GM10847 (cell line): ENCODE measurements around the gene PSMC6.

ENCODE experiments used
- POLR2A ChIP-seq: IDR thresholded peaks from 2 replicates; pipeline ENCODE4 v1.6.1; 2011; ENCODE audit not compliant: insufficient read length; ENCODE audit errors: extremely low read depth

The PSMC6 gene

DNA sequence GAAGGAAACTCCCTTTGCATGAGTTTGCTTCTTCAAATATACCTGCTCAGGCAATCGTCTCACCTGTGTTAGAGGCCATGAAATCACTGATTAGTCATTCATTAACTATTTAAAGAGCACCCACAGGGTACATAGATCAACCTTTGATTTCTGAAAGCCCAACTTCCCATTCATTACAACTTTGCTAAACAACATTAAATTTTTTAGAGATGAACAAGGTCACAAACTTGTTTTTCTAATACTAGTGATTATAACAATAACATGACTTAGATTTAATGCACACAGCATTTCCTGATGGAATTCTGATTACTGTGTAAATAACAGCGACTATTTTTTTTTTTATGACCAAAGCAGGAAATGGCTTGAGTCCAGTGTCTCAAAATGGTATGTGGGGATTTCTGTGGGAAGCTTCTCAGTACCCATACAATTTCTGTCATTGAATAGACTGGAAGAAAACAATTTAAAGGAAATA lies 6.3 kb upstream of the PSMC6 start:
- TF ChIP-seq POLR2A = no peak

DNA sequence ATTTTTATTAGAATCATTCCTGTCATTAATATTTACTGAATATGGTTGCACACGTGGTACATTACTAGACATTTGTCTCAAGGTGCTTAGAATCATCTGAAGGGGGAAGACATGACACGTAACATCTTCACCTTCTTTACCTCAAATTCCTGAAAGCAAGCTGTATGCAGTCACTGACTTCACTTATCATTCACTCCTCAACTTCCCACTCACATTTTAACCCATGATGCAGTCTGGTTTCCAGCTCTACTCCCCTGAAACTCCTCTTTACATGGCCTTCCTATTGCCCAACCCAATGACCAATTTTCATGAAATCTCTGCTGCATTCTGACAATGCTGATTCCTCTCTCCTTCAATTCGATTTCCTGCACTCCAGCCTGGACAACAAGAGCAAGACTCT lies 5.8 kb upstream of the PSMC6 start:
- TF ChIP-seq POLR2A = no peak

DNA sequence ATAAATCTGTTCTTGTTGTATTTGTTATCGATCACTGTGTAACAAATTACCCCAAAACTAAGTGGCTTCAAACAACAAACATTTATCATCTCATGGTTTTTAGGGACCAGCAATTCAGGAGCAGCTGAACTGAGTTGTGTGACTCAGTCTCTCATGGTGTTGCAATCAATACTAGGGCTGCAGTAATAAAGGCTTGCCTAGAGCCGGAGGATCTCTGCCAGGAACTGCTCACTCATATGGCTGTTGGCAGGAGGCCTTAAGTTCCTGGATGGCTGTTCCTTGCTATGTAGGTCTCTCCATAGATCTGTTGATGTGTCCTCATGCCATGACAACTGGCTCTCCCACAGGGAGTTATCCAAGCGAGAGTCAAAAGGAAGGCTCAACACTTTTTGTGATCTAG lies 3.8 kb upstream of the PSMC6 start:
- TF ChIP-seq POLR2A = no peak

DNA sequence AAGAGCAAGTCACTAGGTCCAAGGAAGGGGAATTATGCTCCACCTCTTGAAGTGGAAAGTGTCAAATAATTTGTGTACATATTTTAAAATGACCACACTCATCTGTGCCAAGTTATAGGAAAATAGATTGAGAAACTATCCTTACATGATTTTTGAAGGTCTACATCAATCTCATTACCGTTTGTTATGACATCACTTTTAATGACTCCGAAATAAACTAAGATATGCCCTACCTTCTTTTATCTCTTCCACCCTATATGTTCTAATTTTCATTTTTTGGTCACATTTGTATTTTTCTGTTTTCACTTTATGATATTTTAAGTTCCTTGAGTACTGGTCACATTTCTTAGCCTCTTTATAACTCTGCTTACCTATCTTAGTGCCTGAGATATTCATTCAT lies 3.3 kb upstream of the PSMC6 start:
- TF ChIP-seq POLR2A = no peak

DNA sequence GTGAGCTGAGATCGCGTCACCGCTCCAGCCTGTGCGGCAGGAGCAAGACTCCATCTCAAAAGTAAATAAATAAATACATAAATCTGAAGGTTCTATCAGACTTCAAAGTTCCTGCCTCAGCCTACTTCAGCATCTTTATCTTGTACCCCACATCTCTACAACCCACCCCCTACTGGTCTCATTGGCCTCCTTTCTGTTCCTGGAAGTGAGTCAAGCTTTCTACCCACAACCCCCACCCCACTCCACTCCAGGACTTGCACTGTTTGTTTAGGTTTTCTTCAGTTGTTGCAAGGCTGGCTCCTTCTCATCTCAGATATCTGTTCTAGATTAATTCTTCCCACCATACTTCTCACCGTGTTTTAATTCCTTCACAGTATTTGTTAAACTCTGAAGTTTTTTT lies 714 bp upstream of the PSMC6 start:
- TF ChIP-seq POLR2A = no peak

DNA sequence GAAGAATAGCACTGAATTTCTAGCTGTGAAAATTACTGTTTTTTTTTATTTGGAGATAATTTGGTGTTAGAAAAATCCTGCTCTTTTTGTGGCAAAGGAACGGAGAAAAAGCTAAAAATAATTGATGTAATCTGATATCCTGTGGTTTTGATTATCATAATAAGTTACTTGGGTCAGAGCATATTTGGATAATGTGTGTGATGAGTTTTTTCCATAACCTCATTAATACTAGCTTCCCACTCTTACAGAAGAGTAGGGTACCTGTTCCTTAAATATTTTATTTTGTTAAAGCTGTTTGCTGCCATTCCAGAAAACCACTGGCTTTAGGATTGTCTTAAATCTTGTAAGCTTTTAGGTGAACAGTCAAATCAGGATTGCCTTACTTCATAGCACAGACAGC lies 4.7 kb downstream of the PSMC6 start:
- TF ChIP-seq POLR2A = no peak

DNA sequence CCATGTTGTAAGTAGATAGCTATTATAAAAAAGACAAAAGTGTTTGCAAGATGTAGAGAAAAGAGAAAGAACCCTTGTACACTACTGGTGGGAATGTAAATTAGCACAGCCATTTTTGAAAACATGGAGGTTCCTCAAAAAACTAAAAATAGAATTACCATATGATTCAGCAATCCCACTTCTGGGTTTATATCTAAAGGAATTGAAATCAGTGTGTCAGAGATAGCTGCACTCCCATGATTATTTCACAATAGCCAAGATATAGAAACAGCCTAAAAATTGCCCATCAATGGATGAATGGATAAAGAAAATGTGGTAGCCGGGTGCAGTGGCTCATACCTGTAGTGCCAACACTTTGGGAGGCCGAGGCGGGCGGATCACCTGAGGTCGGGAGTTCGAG lies 9.2 kb downstream of the PSMC6 start:
- no peak for TF ChIP-seq POLR2A

DNA sequence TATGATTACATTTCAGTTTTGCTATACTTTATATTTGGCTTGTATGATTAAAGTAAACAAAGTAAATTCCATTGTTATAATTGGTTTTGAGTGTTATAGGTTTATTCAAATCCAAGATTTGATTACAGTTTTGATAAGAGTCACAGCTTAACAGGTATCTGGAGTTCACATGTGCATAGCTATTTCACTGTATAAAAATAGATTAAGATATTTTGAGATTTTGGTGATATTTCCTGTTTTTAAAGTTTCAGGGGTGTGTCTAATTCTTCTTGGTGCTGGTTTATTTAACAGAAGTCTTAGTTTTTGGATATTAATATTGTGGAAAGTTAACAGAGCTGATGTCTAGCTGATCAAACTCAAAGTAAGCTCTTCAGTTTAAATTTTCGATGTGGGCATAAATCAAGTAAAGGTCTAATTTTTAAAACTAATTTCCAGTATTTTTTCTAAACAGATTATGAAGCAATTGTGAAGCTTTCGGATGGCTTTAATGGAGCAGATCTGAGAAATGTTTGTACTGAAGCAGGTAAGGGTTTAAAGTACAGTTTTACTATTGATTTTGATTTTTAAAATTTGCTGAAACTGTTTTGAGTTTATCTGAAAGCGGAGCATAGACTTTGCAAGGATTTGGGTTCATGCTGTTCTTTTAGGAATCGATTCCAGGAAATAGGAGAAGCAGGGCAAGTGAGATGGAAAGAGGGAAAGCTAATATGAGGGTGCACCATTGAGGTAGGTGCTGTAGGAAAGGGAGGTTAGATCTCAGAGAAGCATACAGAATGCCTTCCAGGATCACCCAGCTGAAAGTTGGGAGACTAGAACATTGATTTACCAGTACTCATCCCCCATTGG lies 16.7 kb downstream of the PSMC6 start:
- no peak for TF ChIP-seq POLR2A

DNA sequence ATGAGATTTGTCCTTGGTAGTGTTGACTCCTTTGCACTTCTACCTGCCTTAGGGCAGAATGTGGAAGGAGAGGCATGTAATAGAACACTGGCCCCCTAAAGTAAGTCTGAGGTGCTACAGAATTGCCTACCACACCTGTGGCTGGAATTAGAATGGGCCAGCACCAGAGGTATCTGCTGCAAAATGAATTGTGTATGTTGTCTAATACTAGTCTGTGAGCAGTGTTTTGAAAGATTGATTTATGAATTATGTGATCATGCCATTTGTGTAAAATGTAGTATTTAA lies 17.3 kb downstream of the PSMC6 start:
- no peak for TF ChIP-seq POLR2A

DNA sequence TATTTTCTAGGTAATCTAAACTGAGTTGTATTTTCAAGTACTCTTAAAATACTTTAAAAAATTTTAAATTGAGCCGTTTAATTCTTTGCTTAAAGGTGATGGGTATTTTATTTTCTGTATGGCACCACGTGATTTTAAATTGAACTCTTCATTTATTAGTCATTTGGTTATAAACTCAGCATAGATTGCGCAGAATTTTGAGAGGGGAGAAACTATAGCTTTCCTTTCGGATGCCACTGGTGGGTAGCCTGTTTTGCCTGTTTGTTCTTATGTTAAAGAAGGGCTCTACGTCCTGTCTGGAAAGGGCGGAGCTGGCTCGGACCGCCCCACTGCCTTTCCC lies 22.6 kb downstream of the PSMC6 start:
- TF ChIP-seq POLR2A = no peak

DNA sequence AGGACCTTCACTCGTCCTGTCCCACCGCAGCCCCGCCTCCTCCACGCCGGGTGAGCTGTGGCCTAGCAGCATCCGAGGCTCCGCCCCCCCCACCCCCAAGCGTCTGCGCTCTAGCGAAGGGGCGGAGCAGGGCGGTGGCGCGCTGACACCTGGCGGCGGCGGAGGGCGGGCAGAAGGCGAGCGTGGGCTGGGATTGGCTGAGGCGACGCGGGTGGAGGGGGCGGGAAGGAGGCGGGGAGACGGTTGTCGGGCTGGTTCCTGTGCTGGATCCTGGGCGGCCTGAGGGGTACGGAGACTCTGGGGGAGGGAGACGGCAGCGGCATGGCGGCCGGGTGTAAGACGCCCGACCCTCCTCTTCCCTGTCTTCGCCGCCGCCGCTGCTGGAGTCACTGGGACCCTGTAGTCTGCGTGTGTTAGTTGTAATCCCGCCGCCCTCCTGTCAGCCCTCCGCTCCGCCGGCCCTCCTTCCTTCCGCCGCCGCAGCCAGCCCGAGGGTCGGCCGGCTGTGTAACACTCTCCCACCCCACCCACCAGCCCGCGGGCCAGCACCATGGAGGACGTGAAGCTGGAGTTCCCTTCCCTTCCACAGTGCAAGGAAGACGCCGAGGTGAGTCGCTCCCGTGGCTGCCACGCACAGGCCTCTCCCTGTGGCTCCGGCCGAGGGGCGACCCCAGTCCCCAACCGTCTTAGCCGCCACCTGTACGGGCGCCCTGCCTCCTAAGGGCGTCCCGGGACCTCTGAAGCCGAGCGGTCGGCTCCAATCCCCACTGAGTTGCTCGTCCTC lies 23.1 kb downstream of the PSMC6 start, which contains the start of gene STYX:
Gene STYX, plus strand, starts transcription at position 242 of the 784 bp plus-strand sequence. Its CDS starts 309 bp downstream, at position 551.
- peak; percentile 79 for TF ChIP-seq POLR2A

DNA sequence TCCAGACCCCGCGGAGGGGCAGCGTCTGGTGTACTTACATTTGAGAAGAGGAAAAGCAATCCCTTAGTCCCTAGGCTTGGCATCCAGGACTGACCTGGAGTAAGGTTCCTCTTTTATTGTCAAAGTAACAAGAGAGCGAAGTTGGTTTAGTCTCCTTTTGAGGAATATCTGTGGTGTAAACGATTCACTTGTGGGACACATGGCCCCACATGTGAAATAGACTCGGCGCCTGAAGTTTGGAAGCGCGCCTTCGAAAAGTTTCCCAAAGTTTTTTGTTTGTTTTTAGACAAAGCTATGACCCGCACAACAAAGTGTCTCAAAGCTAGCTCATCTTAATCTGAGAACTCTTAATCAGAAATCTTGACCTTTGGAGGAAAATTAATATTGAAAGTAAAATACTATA lies 23.7 kb downstream of the PSMC6 start:
- no peak for TF ChIP-seq POLR2A

DNA sequence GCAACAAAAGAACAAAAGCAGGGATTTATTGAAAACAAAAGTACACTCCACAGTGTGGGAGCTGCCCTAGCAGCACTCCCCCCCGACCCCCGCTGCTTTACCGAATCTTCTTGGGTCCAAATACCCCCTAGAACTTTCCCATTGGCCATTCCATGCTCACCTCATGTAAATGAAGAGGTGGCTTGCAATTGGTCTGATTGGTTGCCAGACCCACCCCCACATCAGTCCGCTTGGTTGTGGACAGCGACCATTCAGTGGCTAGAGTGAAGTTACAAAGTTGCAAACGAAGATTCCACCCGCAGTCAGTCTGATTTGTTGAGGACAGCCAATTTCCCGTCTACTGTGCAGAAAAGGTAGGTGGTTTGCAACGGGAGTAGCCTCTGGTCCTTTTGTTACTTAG lies 26.8 kb downstream of the PSMC6 start:
- TF ChIP-seq POLR2A = no peak

DNA sequence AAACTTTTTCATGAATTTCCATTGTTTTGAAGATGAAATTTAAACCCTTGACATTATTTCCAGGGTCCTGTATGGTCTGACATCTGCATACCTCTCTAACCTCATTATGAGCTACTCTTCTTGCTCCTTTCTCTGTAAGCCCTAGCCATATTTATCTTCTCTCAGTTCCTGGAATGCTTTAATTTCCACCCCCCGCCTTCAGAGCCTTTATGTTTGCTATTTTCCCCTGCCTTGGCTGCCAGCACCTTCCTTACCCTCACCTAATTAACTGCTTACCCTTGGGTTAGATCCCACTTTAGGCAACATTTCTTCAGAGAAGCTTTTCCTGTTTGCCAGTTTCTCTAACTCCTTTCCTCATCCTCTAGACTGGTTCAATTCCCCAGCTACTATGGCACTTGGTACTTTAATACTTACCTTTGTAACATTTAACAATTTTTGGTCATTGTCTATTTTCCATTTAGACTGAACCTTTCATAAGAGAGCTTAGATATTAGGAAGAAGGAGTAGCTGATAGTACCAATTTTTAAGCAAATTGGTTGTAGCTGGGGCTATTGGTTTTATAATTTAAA lies 29.0 kb downstream of the PSMC6 start:
- no peak for TF ChIP-seq POLR2A

DNA sequence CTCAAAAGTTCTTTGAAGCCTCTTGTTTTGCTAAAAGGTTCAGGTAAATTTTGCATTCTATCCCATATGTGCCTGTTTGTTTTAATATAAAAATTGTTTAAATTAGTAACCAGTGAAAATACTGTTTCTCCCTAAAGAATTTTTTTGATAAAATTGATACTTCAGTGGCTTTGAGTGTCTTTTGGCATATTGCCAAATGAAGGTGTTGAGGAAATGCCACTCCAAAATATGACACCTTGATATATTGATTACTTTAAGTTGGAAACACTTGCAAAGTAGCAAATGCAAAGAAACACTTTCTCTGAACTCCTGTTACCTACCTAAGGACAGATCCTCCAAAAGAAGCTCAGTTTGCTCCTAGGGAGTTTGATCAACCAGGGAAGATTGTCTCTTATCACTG lies 31.4 kb downstream of the PSMC6 start:
- no peak for TF ChIP-seq POLR2A

DNA sequence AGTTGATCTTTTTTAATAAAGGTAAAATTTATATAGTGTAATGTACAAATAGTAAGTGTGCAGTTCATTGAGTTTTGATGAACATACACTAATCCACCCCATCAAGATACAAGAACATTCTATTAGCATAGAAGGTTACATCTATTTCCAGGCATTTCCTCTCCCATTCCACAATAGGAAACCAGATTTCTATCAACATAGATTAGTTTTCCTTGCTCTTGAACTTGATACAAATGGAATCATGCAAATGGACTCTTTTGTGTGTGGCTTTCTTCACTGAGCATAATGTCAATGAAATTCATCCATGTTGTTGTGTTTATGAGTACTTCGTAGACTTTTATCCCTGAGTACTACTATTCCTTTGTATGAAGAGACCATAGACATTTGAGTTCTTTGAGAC lies 33.8 kb downstream of the PSMC6 start:
- no peak for TF ChIP-seq POLR2A
